ENCODE data around the gene CDK5RAP2. TPM values are rescaled to one million over a fixed set of nuclear protein-coding genes. Genes with fewer than 3 reads are reported as not detected.
A peak's percentile ranks its signal among the peaks of the same experiment; 100 is the strongest.

CDK5RAP2 gene
- total and polyA plus RNA-seq, 9 of the 15 experiments (the other 6 are each of a cell fraction or from before 2014, with no cell fraction given): 19.9 to 68.8 (median 42.2) TPM

DNA sequence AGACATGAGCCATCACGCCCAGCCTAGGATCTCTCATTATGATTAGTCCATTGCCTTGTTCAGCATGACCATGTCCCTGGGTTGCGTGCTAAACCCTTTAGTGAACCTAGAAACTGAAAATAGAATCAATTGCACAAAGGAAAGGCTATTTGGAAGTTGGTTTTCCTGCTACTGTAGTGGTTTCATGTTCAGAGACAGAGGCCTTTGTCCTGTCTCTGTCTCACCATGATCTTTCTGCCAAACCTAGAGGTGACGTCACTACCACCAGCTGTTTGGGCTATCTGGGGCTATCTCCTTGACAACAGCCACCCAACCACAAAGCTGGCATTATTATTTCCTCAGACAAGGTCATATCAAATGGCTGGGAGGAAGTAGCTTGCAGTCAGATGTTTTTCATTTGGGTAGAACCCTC is 4.0 kb upstream of the CDK5RAP2 start (continued):
- TF ChIP-seq ZBTB17 (CRISPR knock-in tag; IDR thresholded peaks at IDR 0.05) (no peak), THRAP3 (IDR thresholded peaks at IDR 0.05; ENCODE audit: borderline replicate concordance) (no peak), RFX1 (IDR thresholded peaks at IDR 0.05) (peak; percentile 86), SAFB2 (IDR thresholded peaks at IDR 0.05; ENCODE audit: borderline replicate concordance, low read depth, low read length, severe bottlenecking) (no peak), ZBTB7A (IDR thresholded peaks at IDR 0.05; ENCODE audit: borderline replicate concordance, control insufficient read depth, low read depth, low read length) (no peak), SMARCA4 (IDR thresholded peaks at IDR 0.05) (no peak), ZKSCAN1 (IDR thresholded peaks at IDR 0.05; ENCODE audit: low read depth, low read length) (no peak), E2F1 (CRISPR knock-in tag; IDR thresholded peaks at IDR 0.05) (no peak), HMG20A (CRISPR knock-in tag; conservative IDR thresholded peaks at IDR 0.05) (no peak), TARDBP (IDR thresholded peaks at IDR 0.05) (no peak), FIP1L1 (IDR thresholded peaks at IDR 0.05; ENCODE audit: low read depth, low read length, poor library complexity, severe bottlenecking) (no peak), DACH1 (IDR thresholded peaks at IDR 0.05; ENCODE audit: partially characterized antibody) (peak; percentile 72)
- TF ChIP-seq, protein P1, sequence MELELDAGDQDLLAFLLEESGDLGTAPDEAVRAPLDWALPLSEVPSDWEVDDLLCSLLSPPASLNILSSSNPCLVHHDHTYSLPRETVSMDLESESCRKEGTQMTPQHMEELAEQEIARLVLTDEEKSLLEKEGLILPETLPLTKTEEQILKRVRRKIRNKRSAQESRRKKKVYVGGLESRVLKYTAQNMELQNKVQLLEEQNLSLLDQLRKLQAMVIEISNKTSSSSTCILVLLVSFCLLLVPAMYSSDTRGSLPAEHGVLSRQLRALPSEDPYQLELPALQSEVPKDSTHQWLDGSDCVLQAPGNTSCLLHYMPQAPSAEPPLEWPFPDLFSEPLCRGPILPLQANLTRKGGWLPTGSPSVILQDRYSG (tag; conservative IDR thresholded peaks at IDR 0.05; ENCODE audit: low read depth): 0 out of 2 replicates have a peak, but pooled peaks have one; percentile 45
- TF ChIP-seq, protein P2, sequence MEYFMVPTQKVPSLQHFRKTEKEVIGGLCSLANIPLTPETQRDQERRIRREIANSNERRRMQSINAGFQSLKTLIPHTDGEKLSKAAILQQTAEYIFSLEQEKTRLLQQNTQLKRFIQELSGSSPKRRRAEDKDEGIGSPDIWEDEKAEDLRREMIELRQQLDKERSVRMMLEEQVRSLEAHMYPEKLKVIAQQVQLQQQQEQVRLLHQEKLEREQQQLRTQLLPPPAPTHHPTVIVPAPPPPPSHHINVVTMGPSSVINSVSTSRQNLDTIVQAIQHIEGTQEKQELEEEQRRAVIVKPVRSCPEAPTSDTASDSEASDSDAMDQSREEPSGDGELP (CRISPR knock-in tag; IDR thresholded peaks at IDR 0.05; ENCODE audit: borderline replicate concordance): peak; percentile 91
- TF ChIP-seq, protein P3, sequence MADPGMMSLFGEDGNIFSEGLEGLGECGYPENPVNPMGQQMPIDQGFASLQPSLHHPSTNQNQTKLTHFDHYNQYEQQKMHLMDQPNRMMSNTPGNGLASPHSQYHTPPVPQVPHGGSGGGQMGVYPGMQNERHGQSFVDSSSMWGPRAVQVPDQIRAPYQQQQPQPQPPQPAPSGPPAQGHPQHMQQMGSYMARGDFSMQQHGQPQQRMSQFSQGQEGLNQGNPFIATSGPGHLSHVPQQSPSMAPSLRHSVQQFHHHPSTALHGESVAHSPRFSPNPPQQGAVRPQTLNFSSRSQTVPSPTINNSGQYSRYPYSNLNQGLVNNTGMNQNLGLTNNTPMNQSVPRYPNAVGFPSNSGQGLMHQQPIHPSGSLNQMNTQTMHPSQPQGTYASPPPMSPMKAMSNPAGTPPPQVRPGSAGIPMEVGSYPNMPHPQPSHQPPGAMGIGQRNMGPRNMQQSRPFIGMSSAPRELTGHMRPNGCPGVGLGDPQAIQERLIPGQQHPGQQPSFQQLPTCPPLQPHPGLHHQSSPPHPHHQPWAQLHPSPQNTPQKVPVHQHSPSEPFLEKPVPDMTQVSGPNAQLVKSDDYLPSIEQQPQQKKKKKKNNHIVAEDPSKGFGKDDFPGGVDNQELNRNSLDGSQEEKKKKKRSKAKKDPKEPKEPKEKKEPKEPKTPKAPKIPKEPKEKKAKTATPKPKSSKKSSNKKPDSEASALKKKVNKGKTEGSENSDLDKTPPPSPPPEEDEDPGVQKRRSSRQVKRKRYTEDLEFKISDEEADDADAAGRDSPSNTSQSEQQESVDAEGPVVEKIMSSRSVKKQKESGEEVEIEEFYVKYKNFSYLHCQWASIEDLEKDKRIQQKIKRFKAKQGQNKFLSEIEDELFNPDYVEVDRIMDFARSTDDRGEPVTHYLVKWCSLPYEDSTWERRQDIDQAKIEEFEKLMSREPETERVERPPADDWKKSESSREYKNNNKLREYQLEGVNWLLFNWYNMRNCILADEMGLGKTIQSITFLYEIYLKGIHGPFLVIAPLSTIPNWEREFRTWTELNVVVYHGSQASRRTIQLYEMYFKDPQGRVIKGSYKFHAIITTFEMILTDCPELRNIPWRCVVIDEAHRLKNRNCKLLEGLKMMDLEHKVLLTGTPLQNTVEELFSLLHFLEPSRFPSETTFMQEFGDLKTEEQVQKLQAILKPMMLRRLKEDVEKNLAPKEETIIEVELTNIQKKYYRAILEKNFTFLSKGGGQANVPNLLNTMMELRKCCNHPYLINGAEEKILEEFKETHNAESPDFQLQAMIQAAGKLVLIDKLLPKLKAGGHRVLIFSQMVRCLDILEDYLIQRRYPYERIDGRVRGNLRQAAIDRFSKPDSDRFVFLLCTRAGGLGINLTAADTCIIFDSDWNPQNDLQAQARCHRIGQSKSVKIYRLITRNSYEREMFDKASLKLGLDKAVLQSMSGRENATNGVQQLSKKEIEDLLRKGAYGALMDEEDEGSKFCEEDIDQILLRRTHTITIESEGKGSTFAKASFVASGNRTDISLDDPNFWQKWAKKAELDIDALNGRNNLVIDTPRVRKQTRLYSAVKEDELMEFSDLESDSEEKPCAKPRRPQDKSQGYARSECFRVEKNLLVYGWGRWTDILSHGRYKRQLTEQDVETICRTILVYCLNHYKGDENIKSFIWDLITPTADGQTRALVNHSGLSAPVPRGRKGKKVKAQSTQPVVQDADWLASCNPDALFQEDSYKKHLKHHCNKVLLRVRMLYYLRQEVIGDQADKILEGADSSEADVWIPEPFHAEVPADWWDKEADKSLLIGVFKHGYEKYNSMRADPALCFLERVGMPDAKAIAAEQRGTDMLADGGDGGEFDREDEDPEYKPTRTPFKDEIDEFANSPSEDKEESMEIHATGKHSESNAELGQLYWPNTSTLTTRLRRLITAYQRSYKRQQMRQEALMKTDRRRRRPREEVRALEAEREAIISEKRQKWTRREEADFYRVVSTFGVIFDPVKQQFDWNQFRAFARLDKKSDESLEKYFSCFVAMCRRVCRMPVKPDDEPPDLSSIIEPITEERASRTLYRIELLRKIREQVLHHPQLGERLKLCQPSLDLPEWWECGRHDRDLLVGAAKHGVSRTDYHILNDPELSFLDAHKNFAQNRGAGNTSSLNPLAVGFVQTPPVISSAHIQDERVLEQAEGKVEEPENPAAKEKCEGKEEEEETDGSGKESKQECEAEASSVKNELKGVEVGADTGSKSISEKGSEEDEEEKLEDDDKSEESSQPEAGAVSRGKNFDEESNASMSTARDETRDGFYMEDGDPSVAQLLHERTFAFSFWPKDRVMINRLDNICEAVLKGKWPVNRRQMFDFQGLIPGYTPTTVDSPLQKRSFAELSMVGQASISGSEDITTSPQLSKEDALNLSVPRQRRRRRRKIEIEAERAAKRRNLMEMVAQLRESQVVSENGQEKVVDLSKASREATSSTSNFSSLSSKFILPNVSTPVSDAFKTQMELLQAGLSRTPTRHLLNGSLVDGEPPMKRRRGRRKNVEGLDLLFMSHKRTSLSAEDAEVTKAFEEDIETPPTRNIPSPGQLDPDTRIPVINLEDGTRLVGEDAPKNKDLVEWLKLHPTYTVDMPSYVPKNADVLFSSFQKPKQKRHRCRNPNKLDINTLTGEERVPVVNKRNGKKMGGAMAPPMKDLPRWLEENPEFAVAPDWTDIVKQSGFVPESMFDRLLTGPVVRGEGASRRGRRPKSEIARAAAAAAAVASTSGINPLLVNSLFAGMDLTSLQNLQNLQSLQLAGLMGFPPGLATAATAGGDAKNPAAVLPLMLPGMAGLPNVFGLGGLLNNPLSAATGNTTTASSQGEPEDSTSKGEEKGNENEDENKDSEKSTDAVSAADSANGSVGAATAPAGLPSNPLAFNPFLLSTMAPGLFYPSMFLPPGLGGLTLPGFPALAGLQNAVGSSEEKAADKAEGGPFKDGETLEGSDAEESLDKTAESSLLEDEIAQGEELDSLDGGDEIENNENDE (IDR thresholded peaks at IDR 0.05; ENCODE audit: low read depth, low read length): no peak

Measured in K562 (cell line).